Dermis blood vessel endothelial cell (primary cell): Measurements from ENCODE around the gene KCTD16. TPM values are rescaled to one million over a fixed set of nuclear protein-coding genes. Genes with fewer than 3 reads are reported as not detected.

Source experiments
- DNase-seq: peaks from one replicate; pipeline ENCODE4 v3.0.0; 2010
- total RNA-seq: library from RNA; depleted of rRNA; stranded (reverse); fragments of >200 nt; gene quantifications from 2 replicates; pipeline ENCODE4 v1.2.3, GENCODE V29; 2014

The KCTD16 gene
- total RNA-seq, 1 donor from 2014 or later: under 0.01 TPM

- no peak for DNase-seq
Observed at GRCh38 chr5:144210655-144211054, 40.0 kb downstream of the KCTD16 start.

- no peak for DNase-seq
Observed at GRCh38 chr5:144219869-144220268, 49.2 kb downstream of the KCTD16 start.

- DNase-seq: no peak
Observed at GRCh38 chr5:144227363-144227999, 56.8 kb downstream of the KCTD16 start.

- DNase-seq: no peak
Observed at GRCh38 chr5:144230806-144231205, 60.1 kb downstream of the KCTD16 start.

GRCh38 chr5:144232285-144232684 lies 61.6 kb downstream of the KCTD16 start:
- no peak for DNase-seq

GRCh38 chr5:144236499-144236898 lies 65.8 kb downstream of the KCTD16 start:
- DNase-seq: no peak

GRCh38 chr5:144237851-144238250 lies 67.2 kb downstream of the KCTD16 start:
- no peak for DNase-seq

GRCh38 chr5:144247131-144247530 lies 76.5 kb downstream of the KCTD16 start:
- DNase-seq: no peak

GRCh38 chr5:144248015-144248414 lies 77.3 kb downstream of the KCTD16 start:
- DNase-seq: no peak

- DNase-seq: no peak
Observed at GRCh38 chr5:144249755-144250464, 79.2 kb downstream of the KCTD16 start.

GRCh38 chr5:144254552-144254951 lies 83.9 kb downstream of the KCTD16 start:
- DNase-seq: no peak

GRCh38 chr5:144260121-144260520 lies 89.4 kb downstream of the KCTD16 start:
- no peak for DNase-seq

GRCh38 chr5:144265643-144266247 lies 95.1 kb downstream of the KCTD16 start:
- no peak for DNase-seq

- no peak for DNase-seq
Observed at GRCh38 chr5:144267961-144268513, 97.4 kb downstream of the KCTD16 start.

- DNase-seq: no peak
Observed at GRCh38 chr5:144273232-144274027, 102.8 kb downstream of the KCTD16 start.

- DNase-seq: no peak
Observed at GRCh38 chr5:144275329-144275728, 104.7 kb downstream of the KCTD16 start.

- no peak for DNase-seq
Observed at GRCh38 chr5:144276034-144276822, 105.6 kb downstream of the KCTD16 start.

- no peak for DNase-seq
Observed at GRCh38 chr5:144281784-144282183, 111.1 kb downstream of the KCTD16 start.

GRCh38 chr5:144284036-144284435 lies 113.4 kb downstream of the KCTD16 start:
- no peak for DNase-seq

GRCh38 chr5:144284931-144285502 lies 114.3 kb downstream of the KCTD16 start:
- peak; percentile 10 for DNase-seq

- no peak for DNase-seq
Observed at GRCh38 chr5:144289277-144289676, 118.6 kb downstream of the KCTD16 start.

- no peak for DNase-seq
Observed at GRCh38 chr5:144292029-144292428, 121.4 kb downstream of the KCTD16 start.
